HG02840 (cell line): ENCODE measurements around the gene ADRA2B.
"Not testable (repeated sequence)": the region's sequence is repeated elsewhere in the genome, so short reads cannot be mapped to it uniquely, and the experiment has no call there.

Source experiments
- ATAC-seq: cut with Tn5 transposase; IDR thresholded peaks from one replicate; pipeline ENCODE4 v1.9.1; 2021; ENCODE audit warnings: mild to moderate bottlenecking, moderate library complexity, moderate number of reproducible peaks; ENCODE audit not compliant: unreplicated experiment, low FRiP score

The ADRA2B gene

DNA sequence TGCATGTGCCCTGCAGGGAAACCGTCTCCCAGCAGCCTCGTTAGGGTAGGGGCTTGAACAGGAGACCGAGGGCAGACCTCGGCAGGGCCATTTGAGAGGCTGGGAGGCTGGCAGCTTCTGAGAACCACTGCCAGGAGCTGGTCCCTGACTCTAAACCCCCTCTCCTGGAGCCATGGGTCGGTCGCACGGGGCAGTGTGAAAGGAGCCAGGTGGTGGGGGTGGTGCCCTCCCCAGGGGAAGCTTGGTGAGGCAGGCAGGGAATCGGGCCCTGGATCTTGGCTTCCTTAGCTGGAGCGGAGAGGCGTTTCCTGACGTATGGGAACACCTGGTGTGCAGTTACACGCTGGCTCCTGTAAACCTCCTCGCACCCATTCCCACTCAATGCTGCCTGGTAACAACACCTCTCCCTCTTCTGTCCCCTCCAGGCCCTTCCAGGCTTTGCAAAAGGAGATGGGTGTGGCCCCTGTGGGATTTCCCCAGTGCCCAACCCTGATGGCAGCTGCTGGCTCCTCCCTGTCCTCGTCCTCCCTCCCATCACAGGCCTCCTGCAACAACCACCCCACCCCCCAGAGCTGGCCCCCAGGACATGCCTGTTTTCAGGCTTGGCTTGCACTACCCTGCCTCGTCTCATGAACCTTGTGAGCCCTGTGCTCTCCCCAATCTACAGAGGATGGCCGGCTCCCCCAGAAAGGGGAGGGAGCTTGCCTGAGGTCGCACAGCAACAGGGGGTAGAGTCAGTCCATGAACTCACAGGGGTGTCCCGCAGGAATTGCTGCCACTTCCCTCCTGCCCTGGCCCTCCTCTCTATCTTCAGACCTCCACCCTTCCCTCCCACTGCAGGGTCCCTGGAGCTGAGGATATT lies 24.4 kb downstream of the ADRA2B start:
- no peak for ATAC-seq

DNA sequence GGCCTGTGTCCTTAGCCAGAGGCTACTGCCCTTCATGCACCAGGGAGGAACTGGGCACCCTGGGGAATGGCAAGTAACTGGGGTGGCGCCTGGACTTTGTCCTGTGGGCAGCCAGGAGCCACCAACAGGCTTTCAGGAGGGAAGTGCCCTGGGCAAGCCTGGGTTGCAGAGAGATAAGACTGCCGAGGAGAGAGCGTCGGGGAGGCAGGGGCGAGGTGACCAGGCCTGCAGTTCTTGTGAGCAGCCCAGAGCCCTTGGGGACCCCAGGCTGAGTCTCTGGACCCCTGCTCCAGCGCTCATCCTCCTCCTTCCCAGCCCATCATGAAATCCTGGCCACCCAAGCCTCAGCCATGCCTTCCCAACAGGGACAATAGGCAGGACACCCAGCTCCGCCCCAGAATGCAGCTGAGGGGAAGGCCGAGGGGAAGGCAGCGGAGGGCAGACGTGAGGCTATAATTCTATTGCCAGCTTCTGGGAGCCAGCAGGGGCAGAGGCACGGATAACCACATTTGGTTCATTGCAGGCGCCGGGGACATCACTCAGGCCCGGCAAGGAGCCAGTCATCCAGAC lies 25.1 kb downstream of the ADRA2B start:
- no peak for ATAC-seq

DNA sequence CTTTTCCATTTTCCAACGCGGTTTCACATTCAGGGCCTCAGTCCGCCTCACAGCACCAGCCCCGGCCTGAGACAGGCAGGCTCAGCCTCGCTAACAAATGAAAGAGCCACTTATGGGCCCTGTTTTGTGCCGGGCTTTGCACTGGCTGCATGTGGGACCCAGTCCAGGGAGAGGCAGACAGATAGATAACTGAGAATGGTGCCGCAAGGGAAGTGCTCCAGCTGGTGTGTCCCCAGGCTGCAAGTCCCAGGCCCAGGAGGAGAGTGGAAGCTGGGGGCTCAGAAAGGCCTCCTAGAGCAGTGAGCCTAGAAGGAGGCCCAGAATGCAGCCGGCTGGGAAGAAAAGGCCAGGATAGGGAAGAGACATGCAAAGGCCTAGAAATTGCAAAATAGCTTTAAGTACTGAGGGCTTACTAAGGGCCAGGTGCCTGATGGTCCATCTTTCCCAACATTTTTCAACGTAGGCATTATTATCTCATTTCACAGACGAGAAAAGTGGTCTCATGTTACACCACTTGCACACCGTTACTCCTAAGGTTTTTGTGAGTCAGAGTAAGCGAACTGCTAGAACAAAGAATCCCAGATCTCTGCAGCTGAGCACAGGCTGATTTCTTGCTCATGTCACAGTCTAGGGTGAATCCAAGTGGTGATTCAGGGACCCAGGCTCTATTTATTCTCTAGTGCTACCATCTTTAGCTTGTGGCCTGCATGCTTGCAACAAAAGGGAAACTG lies 26.0 kb downstream of the ADRA2B start:
- ATAC-seq: no peak

DNA sequence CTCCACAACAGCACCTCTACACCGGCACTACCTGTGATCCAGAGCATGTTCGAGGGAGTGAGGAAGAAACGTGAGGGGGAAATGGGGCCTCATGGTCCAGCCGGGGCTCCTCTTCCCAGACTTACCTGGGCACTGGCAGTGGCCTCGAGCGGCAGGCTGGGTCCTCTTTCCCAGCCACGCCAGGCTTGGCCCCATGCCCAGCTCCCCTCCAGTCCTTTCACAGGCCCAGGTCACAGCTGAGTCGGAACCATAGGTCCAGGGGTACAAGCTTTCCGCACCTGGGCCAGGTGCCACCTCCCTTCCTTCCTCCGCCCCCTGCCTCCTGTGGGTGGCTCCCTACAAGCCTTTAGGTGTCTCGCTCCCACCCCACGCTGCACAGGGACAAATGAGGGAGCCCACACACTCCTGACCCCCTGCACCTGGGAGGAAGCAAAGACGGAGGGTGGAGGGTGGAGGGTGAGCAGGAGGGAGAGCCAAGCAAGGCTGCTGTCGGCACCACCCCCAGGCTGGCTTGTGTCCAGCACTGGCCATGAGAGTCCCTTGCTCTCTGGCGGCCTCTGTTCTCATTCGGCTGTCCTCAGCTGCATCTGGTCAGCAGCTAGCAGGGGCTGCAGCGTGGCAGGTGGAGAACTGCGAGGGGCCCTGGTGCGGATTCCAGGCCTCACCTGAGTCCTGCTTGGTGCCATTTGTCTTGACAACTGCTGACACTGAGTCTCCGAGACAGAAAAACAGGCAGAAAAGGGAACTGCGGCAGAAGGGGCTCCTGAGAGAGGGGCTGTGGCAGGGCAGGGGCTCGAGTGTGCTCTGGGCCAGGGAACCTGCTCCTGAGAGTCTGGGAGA lies 26.8 kb downstream of the ADRA2B start:
- ATAC-seq: no peak

DNA sequence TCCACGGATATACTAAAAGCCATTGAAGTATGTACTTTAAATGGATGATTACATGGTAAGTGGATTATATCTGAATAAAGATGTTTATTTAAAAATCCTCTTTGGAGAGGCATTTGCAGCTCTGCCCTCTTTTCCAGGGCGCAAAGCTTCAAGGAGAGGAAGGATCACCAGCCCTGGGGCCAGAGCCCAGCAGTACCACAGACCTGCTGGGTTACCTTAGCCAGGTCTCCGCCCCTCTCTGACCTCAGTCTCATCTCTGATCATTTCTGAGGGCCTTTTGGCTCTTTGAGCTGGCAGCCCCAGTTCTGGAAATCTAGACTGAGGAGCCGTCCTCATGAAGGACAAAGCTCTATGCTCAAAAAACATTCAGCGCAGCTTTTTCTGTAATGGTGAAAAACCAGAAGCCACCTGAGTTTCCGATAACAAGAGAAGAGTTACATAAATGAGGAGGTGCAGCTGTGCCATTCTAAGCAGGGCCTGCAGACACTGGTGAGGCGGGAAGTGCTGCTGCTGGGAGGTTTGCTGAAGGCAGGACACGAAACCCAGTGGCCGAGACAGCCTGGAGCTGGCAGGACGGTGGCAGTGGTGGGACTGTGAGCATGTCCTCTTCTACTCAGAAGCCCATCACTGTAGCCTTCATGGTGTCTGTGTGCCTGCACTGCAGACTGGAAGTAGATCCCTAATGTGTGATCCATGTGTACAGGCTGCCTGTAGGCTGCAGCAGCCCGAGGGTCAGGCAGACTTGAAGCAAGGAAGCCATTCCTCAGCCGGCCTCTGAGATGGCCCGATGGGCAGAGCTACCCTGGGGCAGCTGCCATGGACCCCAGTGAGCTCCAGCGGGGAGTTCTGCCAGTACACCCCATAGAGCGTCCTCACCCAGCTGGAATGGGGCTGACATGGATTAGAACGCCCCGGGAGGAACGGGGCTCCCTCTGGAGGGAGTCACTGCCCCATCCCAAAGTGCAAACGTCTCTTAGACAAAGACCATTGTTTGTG lies 27.7 kb downstream of the ADRA2B start:
- no peak for ATAC-seq

DNA sequence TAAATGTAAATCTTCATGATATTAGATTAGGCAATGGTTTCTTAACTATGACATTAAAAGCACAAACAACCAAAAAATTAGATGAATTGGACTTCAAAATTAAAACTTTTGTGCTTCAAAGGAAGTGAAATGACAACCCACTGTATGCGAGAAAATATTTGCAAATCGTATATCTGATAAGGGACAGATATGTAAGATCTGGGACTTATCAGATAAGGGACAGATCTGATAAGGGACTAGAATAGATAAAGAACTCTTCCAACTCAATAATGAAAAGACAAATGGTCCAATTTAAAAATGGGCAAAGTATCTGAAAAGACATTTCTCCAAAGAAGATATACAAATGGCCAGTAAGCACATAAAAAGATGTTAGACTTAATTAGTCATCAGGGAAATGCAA lies 29.2 kb downstream of the ADRA2B start:
- no peak for ATAC-seq

DNA sequence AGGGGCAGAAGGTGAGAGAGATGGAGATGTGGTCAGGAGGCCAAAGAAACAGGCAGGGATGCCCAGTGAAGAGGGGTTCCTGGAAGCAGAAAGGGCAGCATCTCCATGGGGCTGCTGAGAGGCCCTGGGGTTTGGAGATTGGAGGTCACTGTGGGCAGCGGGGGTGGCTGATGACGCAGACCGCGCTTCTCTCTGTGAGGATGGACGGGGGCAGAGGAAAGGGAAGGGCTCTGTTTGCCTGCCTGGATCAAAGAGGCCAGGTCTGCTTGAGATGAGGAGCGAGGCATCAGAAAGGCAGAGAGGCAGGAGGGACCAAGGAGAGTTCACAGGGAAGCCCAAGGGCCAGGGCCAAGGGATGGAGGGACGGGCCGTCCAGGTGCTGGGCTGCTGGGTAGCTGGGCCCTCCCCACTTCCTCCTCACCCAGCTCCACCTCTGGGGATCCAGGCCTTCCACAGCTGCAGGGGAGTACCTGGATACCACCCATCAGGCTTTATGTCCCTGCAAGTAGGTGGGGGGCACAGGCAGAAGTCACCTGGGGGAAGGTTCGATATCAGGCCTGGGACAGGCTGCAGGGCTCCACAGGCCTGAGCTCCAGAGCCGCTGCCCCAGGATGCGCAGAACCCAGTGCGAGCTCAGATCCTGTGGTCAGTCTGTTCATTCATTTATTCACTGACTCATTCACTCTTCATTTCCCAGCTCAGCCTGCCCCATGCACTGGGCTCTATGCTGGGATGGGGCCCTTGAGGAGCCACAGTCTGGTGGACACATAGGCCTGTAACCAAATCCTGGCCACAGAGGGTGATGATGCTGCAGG lies 30.6 kb downstream of the ADRA2B start:
- no peak for ATAC-seq

DNA sequence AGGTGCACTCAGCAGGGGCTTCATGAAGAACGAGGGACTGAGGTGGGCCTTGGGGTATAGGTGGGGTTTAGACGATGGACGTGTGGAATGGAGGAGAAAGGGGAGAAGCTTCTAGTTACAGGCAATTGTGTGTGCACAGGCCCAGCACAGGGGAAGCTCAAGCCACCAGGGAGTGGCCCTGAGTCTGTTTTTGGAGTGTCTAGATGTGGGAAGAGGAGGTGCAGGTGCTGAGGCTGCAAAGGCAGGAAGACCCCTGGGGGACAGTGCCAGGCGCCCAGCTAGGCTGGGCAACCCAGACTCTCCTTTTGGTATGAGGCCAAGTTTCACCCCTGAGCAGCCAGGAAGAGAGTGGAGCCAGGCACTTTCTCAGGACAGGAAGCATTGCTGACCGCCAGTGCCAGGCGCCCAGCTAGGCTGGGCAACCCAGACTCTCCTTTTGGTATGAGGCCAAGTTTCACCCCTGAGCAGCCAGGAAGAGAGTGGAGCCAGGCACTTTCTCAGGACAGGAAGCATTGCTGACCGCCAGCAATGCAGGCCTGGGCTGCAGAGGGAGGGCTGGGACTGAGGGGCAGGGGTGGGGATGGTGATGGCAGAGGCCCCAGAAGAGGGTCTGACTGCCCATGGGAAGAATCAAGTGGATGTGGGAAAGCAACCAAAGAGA lies 31.4 kb downstream of the ADRA2B start:
- not testable (repeated sequence) for ATAC-seq

DNA sequence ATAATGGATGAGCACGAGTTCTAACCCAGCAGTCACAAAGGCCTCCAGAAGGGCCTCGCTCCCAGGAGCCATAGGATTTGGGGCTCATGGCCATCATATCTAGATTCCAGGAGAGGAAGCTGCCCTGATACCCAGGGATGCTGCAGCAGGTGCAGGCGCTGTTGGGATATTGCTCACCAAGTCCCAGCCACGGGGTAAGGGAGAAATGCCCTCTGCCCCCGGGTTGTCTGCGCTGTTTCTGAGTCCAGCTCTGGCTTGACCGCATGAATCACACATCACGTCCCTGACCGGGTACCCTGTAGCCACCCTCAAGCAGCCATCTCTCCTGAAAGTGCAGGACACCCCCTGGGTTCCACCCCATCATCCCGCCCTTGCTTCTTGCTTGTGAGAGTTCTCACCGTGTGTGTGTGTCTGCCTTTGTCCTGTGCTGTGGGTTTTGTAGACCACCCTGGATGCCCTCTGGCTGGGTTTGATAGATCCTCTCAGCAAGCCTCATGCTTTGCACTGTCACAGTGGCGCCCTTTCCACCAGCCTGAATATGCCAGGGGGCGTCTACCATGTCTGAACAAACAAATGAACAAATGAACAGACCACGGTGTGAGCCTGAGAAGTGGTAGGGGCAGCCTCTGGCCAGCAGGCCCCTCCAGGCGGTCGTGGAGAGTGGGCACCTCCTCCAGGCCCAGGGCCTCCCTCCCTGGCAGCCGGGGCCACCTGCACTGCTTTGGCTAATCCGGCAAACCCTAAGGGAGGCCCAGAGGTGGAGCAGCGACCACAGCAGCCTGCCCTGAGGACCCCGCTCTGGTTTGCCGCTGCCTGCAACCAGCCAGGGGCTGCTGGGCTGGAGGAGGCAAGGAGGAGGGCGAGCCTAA lies 32.1 kb downstream of the ADRA2B start:
- no peak for ATAC-seq

DNA sequence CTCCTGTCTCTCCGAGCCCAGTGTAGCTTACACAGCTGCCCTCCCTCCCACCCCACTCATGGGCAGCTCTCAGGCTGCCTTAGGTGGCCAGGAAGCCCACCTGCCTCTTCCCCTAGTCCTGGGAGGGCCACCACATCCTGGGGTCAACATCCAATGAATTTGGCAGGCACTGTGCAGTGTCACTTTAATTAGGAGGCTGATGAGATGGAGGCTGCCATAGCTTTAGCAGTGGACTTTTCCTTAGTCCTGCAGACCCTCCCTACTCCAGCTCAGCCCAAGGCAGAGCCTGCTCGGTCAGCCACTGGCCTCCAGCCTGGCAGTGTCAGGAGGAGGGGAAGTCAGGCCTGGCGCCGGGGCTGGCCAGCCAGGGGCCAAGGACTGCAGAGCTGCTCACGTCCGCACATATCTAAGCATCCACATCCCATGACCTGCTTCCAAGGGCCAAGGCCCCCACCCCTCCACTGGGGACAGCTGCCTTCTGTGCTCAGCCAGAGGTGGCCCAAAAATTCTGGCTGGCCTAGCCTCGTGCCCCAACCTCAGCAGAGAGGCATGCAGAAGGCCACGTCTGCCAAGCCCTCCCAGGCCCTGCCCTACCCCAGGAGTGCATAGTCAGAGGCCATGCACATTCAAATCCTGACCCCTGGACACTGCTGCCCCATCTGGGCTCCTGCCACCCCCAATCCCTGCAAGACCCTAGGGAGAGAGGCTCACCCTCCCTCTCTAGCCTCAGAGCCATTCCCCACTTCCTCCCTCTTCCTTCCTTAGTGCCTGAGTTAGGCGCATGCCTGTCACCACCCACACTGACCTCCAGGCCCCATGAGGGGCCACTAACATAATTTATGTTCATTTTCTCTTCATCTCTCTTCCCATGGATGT lies 33.1 kb downstream of the ADRA2B start:
- no peak for ATAC-seq

DNA sequence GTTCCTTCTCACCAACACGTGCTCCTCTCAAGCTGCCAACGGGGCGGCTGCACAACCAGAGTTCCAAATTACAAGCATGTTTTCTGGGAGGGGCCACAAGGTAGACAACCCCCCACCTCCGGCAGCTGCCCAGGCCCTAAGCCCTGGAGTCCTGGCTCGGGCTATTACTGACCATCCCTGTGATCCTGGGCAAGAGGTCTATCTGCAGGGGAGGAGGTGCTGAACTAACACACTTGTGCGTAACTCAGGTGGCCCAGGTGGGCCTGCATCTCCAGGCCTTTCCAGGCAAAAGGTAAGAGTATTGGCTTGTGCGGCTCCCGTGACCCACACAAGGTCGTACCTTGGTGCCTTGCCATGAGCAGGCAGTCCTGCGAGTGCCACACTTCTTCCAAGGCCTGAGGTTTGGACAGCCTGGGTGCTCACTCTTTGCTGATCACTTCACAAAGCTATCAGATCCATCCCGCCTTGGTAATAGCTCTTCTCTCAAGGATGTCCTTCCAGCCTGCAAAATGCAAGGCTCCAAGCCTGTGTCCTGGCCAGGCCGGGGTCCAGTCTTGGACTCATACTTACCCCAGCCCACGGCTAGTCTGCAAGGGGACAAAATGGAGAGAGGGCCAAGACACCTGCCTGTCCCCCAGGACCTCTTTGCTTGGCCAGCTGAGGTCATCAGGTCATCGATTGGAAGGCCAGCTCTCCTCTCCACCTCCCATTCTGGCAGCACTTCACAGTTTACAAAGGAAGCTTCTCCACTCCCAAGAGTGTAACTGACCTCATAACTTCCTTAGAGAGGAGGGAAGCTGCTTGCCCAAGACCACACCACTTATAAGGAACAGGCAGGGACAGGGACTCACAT lies 33.9 kb downstream of the ADRA2B start:
- ATAC-seq: no peak

DNA sequence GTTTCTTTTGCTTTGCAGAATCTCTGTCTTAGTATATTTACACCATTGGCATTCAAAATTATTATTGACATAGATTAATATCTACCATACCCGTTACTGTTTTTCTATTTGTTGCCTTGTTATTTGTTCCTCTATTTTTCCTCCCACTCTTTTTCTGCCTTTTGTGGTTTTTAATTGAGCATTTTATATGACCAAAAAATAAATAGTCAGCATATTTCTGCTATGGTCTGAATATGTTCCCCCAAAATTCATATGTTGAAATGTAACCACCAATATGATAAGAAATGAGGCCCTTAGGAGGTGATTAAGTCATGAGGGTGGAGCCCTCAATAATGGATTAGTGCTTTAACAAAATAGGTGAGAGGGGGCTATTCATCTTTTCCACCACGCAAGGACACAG lies 35.3 kb downstream of the ADRA2B start:
- no peak for ATAC-seq

DNA sequence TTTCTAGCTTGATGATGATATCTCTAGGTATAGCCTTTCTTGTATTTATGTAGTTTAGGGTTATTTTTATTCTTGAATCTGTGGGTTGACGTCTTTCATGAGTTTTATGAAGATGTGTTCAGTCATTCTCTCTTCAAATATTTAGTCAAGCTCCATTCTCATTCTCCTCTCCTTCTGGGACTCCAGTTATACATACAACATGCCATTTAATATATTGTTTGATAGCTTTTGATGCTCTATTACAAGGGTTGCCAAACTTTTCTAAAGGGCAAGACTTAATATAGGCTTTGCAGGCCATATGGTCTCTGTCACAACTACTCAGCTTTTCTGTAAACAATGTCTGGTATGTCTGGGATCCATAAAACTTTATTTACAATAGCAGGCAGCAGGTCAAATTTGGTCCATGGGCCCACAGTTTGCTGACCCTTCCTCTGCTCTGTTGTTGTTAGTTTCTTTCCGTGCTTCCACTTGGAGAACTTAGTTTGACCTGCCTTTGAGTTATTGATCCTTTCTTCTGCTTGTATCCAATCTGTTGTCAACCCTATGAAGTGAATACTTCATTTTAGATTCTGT lies 41.1 kb downstream of the ADRA2B start:
- ATAC-seq: no peak

DNA sequence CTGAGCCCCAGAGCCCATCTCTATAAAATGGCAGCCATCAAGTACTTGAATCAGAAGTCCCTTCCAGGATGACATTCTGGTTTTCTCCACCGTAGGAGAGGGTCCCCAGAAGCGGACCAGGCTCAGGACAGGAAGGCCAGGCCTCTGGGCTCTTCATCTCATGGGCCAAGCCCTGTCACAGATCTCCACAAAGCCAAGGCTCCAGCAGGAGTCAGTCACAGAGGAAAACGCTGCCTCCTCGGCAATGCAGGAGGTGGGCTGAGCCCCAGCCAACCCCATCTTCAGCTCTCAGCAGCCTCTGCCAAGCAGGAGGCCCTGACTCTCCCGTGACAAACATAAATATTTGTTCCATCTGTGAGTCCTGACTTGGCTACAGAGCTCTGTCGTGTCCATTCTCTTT lies 42.2 kb downstream of the ADRA2B start:
- ATAC-seq: no peak

DNA sequence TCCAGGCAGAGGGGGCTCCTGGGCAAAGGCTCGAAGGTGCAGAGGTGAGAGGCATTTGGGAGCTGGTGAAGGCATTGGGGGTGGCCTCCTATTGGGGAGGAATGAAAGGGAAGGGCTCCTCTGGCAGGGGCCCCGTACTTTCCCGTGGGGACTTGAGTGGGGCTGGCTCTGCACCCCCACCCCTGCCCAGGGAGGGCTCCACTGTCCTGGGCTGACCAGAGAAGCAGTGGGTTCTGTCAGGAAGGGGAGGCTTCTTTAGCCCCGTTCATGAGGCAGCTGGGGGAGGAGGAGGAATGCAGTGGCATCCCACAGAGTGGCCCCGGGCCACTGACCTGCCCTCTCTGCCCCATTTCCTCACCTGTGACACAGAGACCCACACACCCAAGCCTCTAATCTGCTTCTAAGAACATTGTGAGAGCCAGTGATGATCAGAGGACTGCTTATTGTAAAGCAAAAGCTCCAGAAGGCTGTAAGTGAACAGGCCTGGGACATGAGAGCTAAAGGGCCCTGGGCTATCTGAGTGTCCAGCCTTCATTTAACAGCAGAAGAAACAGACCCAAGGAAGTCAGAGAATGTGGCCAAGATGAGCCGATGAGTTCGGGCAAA lies 43.1 kb downstream of the ADRA2B start:
- ATAC-seq: no peak
